GM19043 (cell line): ENCODE measurements around the gene ZNF44.

Experiments used
- ATAC-seq: cut with Tn5 transposase; IDR thresholded peaks from one replicate; pipeline ENCODE4 v1.9.1; 2021; ENCODE audit warnings: low read depth; ENCODE audit not compliant: unreplicated experiment

ZNF44 gene

GRCh38 chr19:12265921-12266704, 28.6 kb downstream of the ZNF44 start:
- ATAC-seq, result no peak

DNA sequence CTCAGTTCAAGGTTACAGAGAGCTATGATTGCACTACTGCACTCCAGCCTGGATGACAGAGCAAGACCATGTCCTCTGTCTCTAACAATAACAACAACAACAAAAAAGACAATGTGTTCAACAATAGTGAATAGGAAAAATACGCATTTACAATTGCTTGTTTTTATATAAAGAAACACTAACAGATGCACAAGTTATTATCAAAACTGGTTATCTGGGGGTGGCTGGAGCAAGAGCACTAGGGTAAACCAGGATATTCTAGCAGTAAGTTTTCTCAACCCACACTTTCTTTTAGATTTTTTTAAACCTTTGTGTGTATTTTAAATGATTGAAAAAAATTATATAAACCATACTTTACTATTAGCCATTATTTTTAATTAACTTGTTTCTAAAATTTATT, 33.1 kb downstream of the ZNF44 start:
- ATAC-seq, result no peak

- ATAC-seq, result no peak
Measured at GRCh38 chr19:12260861-12261260, 33.8 kb downstream of the ZNF44 start.

- no peak for ATAC-seq
Measured at GRCh38 chr19:12260236-12260635, 34.4 kb downstream of the ZNF44 start.

DNA sequence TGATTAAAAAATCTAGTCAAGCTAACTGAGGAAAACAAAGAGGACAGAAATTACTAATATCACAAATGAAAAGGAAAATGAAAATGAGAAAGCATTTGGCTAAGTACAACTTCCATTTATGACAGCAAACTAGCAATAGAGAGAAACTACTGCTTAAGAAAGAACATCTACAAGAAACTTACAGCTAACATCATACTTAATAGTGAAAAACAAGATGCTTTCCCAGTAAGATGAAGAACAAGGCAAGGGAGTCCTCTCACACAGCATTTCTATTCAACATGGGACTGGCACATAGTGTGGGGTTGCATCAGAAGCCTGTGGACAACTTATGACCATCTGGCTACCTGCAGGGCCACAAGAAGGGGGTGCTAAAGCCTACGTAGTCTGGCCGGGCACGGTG, 39.3 kb downstream of the ZNF44 start:
- no peak for ATAC-seq

DNA sequence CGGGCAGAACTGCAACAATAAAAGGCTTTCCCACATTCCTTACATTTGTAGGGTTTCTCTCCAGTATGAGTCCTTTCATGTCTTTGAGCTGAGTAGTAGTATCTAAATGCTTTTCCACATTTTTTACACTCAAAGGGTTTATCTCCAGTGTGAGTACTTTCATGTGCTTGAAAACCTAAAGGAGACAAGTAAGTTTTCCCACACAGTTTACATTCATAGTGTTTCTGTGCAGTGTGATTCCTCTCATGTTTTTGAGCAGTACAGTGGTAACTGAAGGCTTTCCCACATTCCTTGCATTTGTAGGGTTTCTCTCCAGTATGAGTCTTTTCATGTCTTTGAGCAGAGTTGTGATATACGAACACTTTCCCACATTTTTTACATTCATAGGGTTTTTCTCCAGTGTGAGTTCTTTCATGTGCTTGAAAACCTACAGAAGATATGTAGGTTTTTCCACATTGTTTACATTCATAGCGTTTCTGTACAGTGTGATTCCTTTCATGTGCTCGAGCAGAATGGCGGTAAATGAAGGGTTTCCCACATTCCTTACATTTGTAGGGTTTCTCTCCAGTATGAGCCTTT, 47.0 kb downstream of the ZNF44 start:
- no peak for ATAC-seq

- no peak for ATAC-seq
Measured at GRCh38 chr19:12244370-12244769, 50.3 kb downstream of the ZNF44 start.

DNA sequence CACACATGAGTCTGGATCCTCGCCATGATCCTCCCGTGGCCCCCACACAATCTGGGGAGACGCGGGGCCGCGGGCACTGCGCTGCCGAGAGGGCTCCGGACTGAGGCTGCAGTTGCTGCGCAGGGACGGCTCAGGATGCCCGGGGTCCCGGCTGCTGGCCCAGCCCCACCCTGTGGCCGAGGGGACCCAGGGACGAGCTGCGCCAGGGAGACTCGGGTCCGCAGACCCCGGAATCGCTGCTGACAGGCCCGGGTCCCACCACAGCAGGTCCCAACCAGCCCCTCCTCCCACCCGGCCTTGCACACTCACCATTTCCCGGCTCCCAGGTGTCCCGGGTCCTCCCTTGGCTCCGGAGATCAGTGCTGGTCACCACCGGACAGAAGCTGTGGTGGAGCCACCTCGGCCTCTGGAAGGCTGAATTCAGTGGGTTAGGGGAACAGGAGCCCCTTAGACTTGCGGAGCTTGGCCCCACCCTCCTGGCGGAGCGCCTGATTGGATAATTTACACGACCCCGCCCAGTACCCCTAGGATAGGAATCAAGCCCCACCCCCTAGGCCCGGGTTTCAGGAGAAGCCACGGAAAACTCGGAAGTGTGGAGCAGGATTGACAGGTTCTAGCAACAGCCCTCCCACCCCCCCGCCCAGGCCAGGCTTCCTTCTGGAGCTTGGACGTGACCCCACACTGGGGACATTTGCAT, 57.4 kb downstream of the ZNF44 start:
- no peak for ATAC-seq

- ATAC-seq, result no peak
Measured at GRCh38 chr19:12232961-12233360, 61.7 kb downstream of the ZNF44 start.

DNA sequence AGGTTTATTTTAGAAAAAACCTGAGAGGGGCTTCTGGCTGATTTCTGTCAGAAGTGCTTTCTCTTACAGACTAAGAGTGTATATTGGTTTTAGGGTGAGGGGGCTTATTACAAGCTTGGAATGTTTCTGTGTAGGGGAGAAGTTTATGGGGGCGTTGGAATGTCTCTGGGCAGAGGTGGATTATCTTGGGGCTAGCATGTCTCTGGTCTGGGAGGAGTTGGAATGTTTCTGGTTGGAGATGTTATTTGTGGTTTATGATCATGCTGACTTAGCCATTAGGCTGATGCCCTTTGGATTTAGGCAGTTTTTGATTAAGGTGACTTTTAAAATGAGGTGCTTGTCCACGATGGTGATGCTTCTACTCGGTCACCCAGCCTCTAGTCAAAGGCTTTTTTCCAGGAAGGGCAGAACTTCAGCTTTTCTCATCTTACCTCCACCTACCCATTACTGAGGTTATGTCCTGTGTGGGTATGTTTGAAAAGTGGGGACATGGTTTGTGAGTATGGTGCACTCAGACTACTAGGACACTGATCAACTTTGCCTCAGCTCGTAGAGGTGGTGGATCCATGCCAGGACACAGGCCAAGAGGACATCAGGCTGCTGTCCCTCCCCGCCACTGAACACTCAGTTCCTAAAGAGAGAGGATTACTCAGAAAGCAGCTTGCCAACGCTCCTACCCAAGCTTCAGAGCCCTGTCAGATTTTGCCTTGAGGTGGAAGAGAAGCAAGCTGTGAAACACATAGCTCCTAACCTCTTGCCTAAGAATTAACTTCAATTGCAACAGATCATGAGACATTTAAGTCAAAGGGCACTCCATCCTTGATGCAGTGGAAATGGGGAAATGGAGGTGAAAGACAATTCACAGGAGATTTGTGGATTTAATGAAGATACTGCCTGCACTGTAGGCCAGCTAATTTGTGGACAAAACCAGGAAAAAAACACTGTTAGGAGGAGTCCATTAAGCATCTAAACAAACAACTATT, 63.6 kb downstream of the ZNF44 start:
- no peak for ATAC-seq

GRCh38 chr19:12229990-12230389, 64.7 kb downstream of the ZNF44 start:
- ATAC-seq, result no peak

DNA sequence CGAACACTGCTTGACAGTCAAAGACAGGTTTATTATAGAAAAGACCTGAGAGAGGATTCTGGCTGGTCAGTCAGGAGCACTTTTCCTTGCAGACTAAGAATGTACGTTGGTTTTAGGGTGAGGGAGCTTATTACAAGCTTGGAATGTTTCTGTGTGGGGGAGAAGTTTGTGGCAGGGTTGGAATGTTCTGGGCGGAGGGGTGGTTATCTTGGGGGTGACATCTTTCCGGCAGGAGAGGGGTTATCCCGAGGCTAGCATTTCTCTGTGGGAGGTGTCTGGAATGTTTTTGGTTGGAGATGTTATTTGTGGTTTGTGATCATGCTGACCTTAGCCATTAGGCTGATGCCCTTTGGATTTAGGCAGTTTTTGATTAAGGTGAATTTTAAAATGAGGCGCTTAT, 70.0 kb downstream of the ZNF44 start:
- no peak for ATAC-seq

DNA sequence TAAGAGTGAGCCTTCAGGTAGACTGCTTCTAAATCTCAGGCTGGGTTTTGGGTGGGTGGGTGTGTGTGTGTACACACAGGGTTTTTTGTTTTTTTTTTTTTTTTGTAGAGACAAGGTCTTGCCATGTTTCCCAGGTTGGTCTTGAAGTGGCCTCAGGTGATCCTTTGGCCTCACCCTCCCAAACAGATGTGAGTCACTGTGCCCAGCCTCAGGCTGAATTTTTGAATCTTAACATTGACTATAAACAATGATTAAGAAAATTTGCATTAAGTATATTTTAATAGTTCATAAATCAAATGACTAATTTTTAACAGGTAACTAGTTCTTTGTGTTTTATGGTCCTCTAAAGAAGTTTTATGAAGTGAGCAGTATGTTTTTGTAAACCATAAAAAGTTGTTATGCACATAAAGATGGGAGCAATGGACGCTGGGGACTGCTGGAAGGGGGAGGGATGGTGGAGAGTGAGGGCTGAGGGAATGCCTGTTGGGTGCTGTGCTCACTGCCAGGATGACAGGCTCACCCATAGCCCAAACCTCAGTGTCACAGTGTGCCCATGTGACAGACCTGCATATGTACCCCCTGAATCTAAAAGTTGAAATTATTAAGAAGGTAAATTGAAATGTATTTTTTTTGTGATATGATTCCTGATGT, 71.6 kb downstream of the ZNF44 start:
- no peak for ATAC-seq
